NCI-H2227 treated with DMSO at 0.1 percent for 48 hours (cell line): ENCODE data around the gene GALNT12.

ENCODE experiments used
- DNase-seq: peaks from one replicate; lab custom pipeline; 2025; lab: John Stamatoyannopoulos, UW

Gene GALNT12

DNA sequence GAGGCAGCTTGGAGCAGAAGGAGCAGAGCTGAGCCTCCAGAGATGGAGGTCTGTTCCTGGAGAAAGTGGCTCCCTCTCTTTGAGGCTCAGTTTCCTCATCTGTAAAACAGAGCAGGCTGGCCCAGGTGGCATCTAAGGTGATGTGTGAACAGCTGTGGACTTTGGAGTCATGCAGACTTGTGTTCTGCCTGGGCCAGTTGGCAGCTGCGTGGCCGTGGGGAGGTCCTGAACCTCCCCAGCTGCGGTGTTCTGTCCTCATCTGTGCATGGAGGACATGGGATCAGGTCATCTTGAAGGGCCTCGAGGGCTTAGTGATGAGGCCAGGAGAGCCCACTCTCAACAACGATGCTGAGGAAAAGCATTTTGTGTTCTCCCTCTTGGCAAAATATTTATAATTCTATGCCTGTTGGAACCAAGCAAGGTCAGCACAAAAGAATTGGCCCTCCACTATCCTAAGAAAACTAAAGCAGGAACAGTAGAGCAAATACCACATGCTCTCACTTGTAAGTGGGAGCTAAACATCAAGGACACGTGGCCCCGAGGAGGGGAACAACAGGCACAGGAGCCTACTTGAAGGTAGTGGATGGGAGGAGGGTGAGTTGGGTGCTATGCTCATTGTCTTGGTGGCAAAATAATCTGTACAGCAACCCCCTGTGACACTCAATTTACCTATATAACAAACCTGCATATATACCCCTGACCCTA is 73.0 kb downstream of the GALNT12 start:
- no peak for DNase-seq

DNA sequence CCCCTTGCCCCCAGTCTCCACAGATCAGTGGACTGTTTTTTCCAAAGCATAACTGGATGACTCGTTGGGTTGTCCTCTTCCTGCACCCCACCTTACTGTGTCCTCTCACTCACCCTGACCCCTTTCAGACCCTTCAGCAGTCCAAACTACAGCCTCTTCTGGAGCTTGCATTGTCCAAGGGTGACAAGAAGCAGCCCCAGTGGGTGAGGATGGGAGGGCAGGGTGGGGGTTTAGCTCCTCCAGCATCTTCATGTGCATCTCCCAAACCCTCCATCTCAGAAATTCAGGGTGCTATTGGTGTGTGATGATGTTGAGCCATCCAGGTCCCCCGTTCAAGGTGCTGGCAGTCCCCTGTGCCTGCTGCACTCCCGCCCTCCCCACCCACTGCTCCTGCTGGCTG is 73.9 kb downstream of the GALNT12 start:
- DNase-seq: no peak

DNA sequence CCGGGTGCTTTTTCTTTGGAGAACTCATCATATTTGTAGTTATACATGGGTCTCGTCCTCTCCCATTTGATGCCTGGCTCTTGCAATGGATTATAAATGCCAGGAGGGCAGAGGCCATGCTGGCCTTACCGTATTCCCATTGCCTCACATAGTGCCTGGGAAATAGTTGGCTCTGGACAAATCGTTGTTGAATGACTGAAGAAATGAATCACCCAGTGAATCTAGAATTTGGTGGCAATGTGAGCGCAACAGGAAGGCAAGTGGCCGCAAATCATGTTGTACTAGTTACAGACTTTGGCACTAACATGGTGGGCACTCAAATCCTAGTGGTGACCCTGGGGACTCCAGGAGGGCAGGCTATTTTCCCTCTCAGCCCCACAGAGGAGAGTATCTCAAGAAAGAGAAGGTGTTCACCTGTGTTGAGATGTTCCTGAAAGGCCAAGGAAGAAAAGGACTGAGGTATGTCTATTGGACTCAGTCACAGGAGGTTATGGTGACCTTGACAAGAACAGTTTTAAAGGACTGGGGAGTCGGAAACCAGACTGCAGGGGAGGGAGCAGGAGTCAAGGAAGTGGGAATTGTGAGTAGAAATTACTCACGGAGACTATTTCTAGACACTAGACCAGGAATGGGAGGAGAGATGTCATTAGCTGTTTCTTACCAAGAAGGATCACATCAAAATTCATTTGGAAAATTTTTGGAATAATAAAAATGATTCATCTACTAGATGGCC is 74.5 kb downstream of the GALNT12 start:
- no peak for DNase-seq

DNA sequence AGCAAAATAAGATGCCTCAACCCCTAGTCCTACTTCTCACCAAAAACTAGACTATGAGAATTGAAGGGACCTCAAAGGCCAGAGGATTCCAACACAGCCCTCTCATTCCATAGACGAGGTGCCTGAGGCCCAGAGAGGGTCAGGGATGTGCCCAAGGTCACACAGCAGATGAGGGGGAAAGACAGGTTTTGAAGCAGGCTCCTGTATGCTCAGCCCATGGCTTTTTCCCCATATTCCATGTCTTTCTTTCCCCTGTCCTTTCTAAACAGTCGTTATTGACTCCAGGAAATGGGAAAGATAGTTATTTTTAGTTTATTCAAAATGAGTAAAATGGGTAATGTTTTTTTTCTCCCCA is 75.1 kb downstream of the GALNT12 start:
- no peak for DNase-seq

DNA sequence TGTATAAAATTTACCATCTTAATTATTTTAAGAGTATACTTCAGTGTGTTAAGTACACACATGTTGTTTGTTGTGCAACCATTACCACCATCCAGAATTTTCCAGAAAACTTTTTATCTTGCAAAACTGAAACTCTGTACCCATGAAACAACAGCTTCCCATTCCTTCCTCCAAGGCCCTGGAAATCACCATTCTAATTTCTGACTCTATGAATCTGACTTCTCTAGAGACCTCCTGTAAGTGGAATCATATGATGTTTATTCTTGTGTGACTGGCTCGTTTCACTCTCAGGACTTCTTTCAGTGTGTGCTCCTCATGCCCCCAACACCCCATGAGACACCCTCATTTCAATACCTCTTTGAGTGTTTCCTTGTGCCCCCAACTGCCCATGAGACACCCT is 75.8 kb downstream of the GALNT12 start:
- DNase-seq: no peak

DNA sequence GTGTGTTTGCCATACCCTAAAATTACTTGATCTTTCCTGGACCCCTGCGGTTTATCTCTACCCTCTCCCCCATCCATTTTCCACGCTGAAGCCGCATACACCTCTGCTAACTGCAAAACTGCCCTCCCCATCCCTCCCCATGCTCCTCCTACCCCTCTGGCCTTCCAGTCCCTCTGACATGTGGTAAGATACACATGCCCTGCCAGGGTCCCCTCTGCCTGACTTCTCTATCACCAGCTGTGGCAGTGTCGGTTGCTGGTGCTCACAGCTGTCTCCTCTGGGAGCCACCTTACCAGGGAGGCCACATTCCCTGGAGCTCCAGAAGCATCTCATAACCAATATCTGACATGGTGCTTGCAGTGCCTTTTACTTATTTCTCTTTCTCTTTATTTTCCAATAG is 77.4 kb downstream of the GALNT12 start:
- DNase-seq: no peak

DNA sequence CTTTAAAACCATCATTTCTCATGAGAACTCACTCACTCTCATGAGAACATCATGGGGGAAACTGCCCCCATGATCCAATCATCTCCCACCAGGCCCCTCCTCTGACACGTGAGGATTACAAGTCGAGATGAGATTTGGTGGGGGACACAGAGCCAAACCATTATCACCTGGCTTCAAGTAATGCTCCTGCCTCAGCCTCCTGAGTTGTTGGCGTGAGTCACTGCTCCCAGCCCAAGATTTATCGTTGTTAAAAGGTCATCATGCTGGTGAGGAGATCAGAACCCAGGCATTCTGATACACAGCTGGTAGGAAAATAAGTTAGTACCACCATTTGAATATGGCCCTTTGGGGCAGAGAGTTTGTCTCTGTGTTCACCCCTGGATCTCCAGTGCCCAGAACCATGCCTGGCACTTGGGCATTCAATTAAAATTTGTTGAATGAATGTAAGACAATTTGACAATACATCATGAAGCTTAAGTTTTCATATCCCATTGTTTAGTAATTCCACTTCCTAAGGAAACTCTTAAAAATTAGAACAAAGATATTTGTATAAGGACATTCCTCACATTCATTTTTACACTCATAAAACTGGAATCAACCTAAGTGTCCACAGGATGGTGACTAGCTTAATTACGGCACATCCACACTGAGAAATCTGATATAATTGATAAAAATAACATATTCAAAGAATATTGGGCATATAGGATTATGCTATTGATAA is 78.3 kb downstream of the GALNT12 start:
- no peak for DNase-seq

DNA sequence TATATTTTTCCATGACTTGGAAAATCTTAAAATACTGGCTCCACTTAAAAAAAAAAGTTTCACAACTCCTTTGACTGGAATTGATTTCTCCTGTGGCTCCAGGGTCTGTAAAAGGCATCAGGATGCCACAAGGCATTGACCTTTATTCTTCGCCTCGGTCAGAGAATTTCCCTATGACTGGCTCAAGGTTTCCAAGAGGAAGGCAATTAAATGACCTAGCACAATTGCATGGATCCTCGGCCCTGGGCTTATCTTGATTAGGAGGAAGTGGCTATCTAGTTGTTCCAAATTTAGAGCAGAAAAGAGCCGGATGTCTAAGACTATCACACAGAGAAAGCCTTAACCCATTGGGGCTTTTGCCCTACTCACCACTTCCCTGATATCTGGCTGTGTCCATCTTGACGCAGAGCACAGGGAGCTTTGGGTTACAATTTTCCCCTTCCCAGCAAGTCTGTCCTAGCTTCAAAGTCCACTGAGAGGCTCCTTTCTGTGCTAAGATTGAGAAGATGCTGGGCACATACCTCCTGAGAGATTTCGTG is 79.3 kb downstream of the GALNT12 start:
- no peak for DNase-seq

DNA sequence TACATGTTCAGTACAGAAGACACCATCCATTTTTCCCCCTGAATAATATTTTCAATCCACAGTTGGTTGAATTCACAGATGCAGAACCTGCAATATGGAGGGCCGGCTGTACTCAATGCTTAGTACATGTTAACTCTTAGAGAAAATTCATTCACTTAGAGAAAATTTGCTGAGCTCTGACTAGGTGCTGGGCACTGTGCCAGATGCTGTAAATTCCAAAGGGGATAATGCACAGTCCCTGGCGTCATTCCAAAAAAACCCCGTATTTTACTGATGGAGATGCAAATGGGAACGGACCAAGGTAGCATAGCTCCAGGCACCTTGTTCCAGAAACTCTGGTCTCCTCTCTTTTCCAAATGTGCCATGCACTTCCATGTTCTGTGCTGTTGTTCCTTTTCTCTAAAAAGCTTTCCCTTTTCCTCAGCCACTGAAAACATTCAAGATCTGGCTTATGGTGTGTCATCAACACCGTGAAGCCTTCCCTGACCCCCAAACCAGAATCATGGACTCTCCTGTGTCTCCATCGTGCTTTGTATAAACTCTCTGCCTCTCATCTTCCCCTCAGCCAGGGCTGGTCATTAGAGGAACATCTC is 80.5 kb downstream of the GALNT12 start:
- DNase-seq: peak; percentile 1

DNA sequence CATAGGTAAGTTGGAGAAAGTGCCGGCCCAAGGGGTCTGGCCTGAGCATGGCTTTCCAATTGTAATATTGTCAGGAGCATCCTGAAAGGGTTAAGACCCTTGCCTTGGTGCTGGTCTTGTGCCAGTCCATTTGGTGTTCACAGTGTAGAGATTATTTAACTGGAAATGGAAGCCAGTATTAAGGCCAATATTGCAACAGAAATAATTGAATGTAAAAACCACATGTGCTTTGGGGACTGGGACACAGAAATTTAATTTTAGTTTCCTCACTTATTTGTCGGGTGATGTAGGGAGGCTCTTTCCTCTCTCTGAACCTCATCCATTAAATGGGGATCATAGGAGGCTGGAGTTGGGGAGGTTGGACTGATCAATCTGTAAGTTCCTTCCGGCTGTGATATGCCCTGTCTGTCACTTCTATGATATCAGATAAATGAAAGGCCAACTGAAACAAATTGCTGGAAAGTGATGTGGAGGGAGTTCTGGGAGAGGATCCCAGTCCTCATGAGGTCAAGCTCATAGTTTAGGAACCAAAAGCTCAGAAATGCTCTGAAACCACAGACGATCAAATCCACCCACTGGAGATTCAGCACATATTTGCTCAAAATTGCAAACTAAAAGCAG is 81.4 kb downstream of the GALNT12 start:
- no peak for DNase-seq

DNA sequence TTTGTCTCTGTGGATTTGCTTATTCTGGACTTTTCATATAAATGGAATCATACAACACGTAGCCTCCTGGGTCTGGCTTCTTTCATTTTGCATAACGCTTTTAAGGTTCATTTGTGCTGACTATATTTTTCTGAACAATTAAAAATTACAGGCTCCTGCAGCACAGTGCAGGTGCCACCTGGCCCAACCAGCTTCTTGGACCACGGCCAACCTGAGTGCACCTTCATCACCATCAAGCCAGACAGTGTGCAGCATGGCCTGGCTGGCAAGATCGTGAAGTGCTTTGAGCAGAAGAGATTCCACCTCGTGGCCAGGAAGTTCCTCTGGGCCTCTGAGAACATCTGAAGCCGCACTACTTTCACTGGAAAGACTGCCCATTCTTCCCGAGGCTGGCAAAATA is 82.8 kb downstream of the GALNT12 start:
- DNase-seq: no peak

DNA sequence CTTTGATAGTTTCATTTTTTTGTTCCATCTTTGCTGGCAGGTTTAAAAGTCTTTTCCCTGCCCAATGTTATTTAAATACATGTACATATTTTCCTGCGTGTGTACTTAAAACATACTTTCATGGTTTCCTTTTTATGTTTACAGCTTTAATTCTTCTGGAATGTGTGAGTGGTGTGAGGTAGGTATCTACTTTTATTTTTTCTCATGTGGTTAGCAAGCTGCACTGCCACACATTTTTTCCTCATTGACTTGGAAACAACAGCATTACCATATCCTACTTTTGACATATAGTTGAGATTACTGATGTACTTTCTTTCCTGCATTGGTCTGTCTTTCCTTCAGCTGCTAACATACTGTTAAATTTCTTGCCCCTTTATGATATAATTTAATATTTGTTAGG is 84.8 kb downstream of the GALNT12 start:
- DNase-seq: no peak

DNA sequence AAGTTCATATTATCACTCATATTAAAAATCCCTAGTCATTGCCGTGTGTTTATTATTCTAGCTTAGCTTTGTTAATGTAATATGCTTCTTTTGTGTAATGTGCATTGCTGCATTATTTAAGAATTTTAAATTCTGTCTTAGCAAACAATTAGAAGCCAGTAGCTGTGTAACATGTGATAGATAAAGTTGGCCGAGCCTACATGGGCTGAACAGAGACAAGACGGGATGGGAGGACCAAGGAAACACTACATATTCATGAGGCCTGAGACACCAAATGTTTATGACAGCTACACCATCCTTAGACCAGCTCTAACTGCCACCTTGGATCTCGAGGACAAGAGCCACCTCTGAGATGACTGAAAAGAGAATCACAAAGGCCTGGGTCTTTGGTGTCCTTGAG is 85.2 kb downstream of the GALNT12 start:
- no peak for DNase-seq

DNA sequence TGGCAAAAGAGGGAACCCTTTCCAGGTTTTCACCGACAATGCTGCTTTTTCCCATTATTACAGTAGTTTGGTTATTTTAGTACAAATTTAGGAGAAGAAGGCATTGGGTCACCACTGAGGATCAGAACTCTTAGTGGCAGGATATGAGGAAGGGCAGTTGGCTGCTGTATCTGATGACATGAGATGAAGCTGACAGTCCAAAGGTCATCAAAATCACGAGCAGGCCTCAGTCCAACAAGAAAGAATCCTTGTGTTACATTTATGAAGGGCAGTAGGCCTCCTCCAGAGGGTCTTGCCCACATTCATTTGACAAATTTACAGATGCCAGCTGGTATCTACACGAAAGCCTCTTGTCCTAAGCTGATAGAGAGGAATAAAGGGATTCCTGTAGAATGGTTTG is 86.7 kb downstream of the GALNT12 start:
- DNase-seq: no peak

DNA sequence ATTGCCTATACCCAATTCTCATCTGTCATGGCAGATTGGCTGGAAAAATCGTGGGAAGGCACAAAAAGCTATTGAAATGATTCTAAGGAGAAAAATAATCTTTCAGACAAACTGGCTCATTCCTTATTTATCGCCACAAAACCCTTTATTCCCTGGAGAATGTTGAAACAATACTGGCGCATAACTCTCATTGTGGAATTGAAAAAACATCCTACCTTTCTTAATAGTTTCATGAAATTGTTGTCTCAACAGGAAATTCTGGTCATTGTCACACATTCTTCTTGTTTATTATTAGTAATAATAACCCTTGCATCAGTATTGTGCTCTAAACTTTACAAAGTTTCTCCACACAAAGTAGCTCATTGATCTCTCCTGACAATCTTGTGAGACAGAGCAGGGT is 87.3 kb downstream of the GALNT12 start:
- DNase-seq: no peak

DNA sequence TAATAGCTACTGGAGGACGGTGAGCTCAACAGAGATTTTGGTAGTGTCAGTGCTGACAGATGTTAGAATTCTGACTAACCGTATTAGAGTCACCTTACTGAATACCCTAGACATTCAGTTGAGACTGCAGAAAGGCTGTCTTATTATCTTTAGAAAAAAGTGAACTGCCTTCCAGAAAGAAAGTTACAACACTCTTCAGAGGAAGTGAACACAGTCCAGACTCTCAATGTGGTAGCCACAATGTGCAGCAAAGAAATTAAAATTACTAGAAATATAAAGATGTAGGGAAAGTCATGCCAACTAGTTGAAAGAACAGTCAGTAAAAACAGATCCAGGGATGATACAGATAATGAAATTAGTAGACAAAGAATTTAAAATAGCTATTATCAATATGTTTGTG is 89.2 kb downstream of the GALNT12 start:
- no peak for DNase-seq

DNA sequence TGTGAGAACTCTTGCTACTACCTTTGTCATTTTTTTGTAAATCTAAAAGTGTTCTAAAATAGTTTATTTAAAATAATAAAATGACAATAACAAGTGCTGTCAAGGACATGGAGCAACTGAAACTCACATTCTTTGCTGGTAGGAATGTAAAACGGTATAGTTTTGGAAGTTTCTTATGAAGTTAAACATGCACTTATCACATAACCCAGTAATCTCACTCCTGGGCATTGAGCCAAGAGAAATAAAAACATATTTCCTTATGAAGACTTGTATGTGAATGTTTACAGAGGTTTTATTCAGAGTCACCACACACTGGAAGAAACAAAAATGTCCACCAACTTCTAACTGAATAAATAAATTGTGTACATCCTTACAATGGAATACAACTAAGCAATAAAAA is 90.3 kb downstream of the GALNT12 start:
- DNase-seq: no peak

DNA sequence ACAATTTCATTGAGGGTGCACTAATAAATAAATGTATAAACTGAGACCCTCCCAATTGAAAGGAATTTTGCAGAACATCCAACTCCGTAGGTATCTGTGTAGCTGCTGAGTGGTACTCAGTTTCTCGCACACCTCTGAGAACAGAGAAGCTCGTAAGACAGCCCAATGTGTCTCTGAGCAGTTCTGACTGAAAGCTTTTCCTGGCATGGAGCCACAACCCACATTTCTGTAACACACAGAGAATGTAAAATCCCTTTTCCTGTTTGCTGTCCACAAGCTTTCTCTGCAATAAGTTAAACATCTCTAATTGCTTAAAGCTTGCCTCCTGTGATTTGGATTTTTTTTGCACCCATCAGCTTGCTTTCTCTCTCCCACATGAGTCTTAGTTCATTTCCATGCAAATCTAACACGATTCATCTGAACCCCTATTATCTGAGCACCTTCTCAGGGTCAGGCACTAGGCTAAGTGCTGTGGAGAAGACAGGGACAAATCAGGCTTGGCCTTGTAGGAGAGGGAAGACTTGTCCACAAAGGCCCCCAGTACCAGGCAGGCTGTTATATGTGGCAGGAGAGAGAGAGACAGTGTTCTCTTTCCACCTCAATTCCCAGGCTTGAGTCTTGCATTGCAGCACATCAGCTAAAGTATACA is 92.1 kb downstream of the GALNT12 start:
- no peak for DNase-seq
